OCI-M2 (cell line): ENCODE results near the gene MCAM.

Experiments
- DNase-seq: peaks from one replicate; lab custom pipeline; 2025; ENCODE audit not compliant: unreplicated experiment; lab: John Stamatoyannopoulos, UW

MCAM gene

GRCh38 chr11:119332111-119332765 is 15.3 kb upstream of the MCAM start:
- no peak for DNase-seq

GRCh38 chr11:119330237-119330636 is 13.3 kb upstream of the MCAM start:
- DNase-seq = no peak

GRCh38 chr11:119329320-119329719 is 12.4 kb upstream of the MCAM start:
- DNase-seq = no peak

- DNase-seq = no peak
Measured at GRCh38 chr11:119324189-119324588, 7.3 kb upstream of the MCAM start.

GRCh38 chr11:119323532-119324033 is 6.7 kb upstream of the MCAM start:
- no peak for DNase-seq

- DNase-seq = no peak
Measured at GRCh38 chr11:119322921-119323531, 6.1 kb upstream of the MCAM start.

GRCh38 chr11:119322360-119322739 is 5.4 kb upstream of the MCAM start:
- no peak for DNase-seq

GRCh38 chr11:119320776-119321524 is 4.0 kb upstream of the MCAM start:
- no peak for DNase-seq

GRCh38 chr11:119320240-119320775 is 3.4 kb upstream of the MCAM start:
- no peak for DNase-seq

GRCh38 chr11:119319700-119320239 is 2.8 kb upstream of the MCAM start:
- peak; percentile 61 for DNase-seq

GRCh38 chr11:119319136-119319699 is 2.3 kb upstream of the MCAM start:
- DNase-seq = no peak

- DNase-seq = peak; percentile 25
Measured at GRCh38 chr11:119318240-119319135, 1.6 kb upstream of the MCAM start.

- no peak for DNase-seq
Measured at GRCh38 chr11:119317592-119318239, 786 bp upstream of the MCAM start.

GRCh38 chr11:119316016-119316728 is 758 bp downstream of the MCAM start:
- no peak for DNase-seq

- DNase-seq = no peak
Measured at GRCh38 chr11:119315131-119316015, 1.6 kb downstream of the MCAM start.

GRCh38 chr11:119314726-119315125 is 2.2 kb downstream of the MCAM start:
- no peak for DNase-seq

- DNase-seq = no peak
Measured at GRCh38 chr11:119310682-119311052, 6.3 kb downstream of the MCAM start.
